ENCODE data around the gene HRK. TPM values are rescaled to one million over a fixed set of nuclear protein-coding genes. Genes with fewer than 3 reads are reported as not detected.

HRK gene
- polyA plus RNA-seq, 3 donors, result 0.15 TPM; not detected in 2

DNA sequence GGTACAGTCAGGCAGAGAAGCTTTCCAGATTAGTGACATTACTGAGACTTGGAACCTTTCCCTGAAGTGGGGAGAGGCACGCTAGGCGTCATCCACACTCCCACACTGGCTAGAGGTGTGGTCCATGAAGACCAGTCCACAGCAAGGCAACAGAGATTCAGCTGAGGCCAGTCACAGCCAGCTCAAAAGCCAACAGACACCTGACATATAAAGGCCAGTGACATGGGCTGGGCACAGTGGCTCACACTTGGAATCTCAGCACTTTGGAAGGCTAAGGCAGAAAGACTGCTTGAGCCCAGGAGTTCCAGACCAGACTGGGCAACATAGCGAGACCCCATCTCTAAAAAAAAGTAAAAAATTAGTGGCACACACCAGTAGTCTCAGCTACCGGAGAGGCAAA, 10.9 kb downstream of the HRK start:
- H3K4me3 Mint-ChIP-seq, result no peak overlapping the region
- Histone ChIP-seq H3K79me2 (ENCODE audit: insufficient read depth, low read length) (no peaks in the 10 kb centered on the region), H4K20me1 (ENCODE audit: insufficient read depth, low read length) (no peaks in the 10 kb centered on the region), H3K4me1 (ENCODE audit: control insufficient read depth in 1 of 2, insufficient read depth in 2 of 2, low read length in 2 of 2) (no peaks in the 10 kb centered on the region), H3K4me3 (replicated peaks in 1 of 3; ENCODE audit: low read depth in 2 of 3, low read length in 3 of 3) (no peak overlapping the region), H3K27me3 (ENCODE audit: control insufficient read depth in 2 of 2, insufficient read depth in 2 of 2, low read length in 2 of 2) (peaks cover 3 to 6% of the 10 kb centered on the region in 2 donors), H3K4me2 (replicated peaks; ENCODE audit: extremely low read depth, low read length, poor library complexity, severe bottlenecking) (no peak overlapping the region), H3K27ac (ENCODE audit: low read depth in 1 of 2, low read length in 2 of 2) (no peak overlapping the region), H3K36me3 (replicated peaks in 1 of 2; ENCODE audit: control insufficient read depth in 1 of 2, insufficient read depth in 2 of 2, low read length in 2 of 2) (no peaks in the 10 kb centered on the region), H3K9ac (ENCODE audit: insufficient read depth, low read length, poor library complexity, severe bottlenecking) (no peak overlapping the region), H2AFZ (ENCODE audit: insufficient read depth, low read depth, low read length, poor library complexity, severe bottlenecking) (no peak overlapping the region), H3K9me3 (replicated peaks in 1 of 2; ENCODE audit: control insufficient read depth in 1 of 2, insufficient read depth in 1 of 2, low read length in 2 of 2) (peaks cover 5 to 11% of the 10 kb centered on the region in 2 donors)
- intact Hi-C loops (cut with micrococcal nuclease), result no loop called here
- H3K27me3 Mint-ChIP-seq (ENCODE audit: low read depth in 3 of 3), result peaks cover 12 to 34% (median 30%) of the 10 kb centered on the region in 3 donors
- DNase-seq, result no peak
- peaks cover 0 to 3% of the 10 kb centered on the region in 2 donors for H3K36me3 Mint-ChIP-seq
- peaks cover 0 to 13% (median 8%) of the 10 kb centered on the region in 7 donors for H3K9me3 Mint-ChIP-seq
- TF ChIP-seq, protein P1, sequence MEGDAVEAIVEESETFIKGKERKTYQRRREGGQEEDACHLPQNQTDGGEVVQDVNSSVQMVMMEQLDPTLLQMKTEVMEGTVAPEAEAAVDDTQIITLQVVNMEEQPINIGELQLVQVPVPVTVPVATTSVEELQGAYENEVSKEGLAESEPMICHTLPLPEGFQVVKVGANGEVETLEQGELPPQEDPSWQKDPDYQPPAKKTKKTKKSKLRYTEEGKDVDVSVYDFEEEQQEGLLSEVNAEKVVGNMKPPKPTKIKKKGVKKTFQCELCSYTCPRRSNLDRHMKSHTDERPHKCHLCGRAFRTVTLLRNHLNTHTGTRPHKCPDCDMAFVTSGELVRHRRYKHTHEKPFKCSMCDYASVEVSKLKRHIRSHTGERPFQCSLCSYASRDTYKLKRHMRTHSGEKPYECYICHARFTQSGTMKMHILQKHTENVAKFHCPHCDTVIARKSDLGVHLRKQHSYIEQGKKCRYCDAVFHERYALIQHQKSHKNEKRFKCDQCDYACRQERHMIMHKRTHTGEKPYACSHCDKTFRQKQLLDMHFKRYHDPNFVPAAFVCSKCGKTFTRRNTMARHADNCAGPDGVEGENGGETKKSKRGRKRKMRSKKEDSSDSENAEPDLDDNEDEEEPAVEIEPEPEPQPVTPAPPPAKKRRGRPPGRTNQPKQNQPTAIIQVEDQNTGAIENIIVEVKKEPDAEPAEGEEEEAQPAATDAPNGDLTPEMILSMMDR (IDR thresholded peaks at IDR 0.05), result no peak
- 69% methylated on average over 2 of the region's 4 CpGs for WGBS (ENCODE audit: insufficient coverage)
- H3K27ac Mint-ChIP-seq, result no peak overlapping the region
- H3K4me1 Mint-ChIP-seq, result no peaks in the 10 kb centered on the region

DNA sequence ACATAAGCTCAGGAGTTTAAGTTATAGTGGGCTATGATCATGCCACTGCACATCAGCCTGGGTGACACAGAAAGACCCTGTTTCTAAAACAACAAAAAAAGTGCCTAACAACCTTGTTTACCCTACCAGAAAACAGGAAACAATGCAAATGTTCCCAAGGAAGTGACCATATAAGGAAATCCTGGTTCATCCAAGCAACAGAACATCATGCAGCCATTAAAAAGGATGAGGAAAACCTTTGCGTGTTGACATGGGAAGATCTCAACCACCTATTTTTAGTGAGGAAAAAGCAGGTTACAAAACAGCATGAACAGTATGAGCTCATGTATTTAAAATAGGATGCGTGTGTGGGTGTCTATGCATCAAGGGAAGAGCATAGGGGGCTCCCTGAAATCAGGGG, 13.7 kb downstream of the HRK start:
- Histone ChIP-seq H3K9me3 (replicated peaks in 1 of 2; ENCODE audit: control insufficient read depth in 1 of 2, insufficient read depth in 1 of 2, low read length in 2 of 2) (no peaks in the 10 kb centered on the region), H3K4me2 (replicated peaks; ENCODE audit: extremely low read depth, low read length, poor library complexity, severe bottlenecking) (no peak overlapping the region), H3K27me3 (ENCODE audit: control insufficient read depth in 2 of 2, insufficient read depth in 2 of 2, low read length in 2 of 2) (no peaks in the 10 kb centered on the region), H3K27ac (ENCODE audit: low read depth in 1 of 2, low read length in 2 of 2) (no peak overlapping the region), H3K4me3 (replicated peaks in 1 of 3; ENCODE audit: low read depth in 2 of 3, low read length in 3 of 3) (no peak overlapping the region), H3K4me1 (ENCODE audit: control insufficient read depth in 1 of 2, insufficient read depth in 2 of 2, low read length in 2 of 2) (no peaks in the 10 kb centered on the region), H3K9ac (ENCODE audit: insufficient read depth, low read length, poor library complexity, severe bottlenecking) (no peak overlapping the region), H4K20me1 (ENCODE audit: insufficient read depth, low read length) (no peaks in the 10 kb centered on the region), H3K36me3 (replicated peaks in 1 of 2; ENCODE audit: control insufficient read depth in 1 of 2, insufficient read depth in 2 of 2, low read length in 2 of 2) (no peaks in the 10 kb centered on the region), H3K79me2 (ENCODE audit: insufficient read depth, low read length) (no peaks in the 10 kb centered on the region), H2AFZ (ENCODE audit: insufficient read depth, low read depth, low read length, poor library complexity, severe bottlenecking) (no peak overlapping the region)
- H3K4me1 Mint-ChIP-seq, result no peaks in the 10 kb centered on the region
- H3K36me3 Mint-ChIP-seq, result no peaks in the 10 kb centered on the region
- no peak for DNase-seq
- TF ChIP-seq, protein P1 (IDR thresholded peaks at IDR 0.05), result no peak
- peaks cover 5 to 15% (median 13%) of the 10 kb centered on the region in 3 donors for H3K27me3 Mint-ChIP-seq (ENCODE audit: low read depth in 3 of 3)
- H3K4me3 Mint-ChIP-seq, result no peak overlapping the region
- H3K27ac Mint-ChIP-seq, result no peak overlapping the region
- WGBS (ENCODE audit: insufficient coverage), result 91% methylated on average over 1 of the region's 2 CpGs
- intact Hi-C loops (cut with micrococcal nuclease), result no loop called here
- peaks cover 0 to 3% (median 0%) of the 10 kb centered on the region in 7 donors for H3K9me3 Mint-ChIP-seq
